HCT116 (cell line): ENCODE data around the gene ELANE.

Experiments used
- EZH2phosphoT487 ChIP-seq: fragments of 200-600 bp; IDR thresholded peaks from 2 replicates; pipeline ENCODE4 v1.6.1; 2018; ENCODE audit warnings: antibody characterized with exemption, borderline replicate concordance
- FOSL1 ChIP-seq: IDR thresholded peaks from 2 replicates; pipeline ENCODE4 v1.6.1; 2012; ENCODE audit warnings: low read depth
- POLR2A ChIP-seq: IDR thresholded peaks from 2 replicates; pipeline ENCODE4 v1.7.0; 2011; ENCODE audit warnings: borderline replicate concordance; ENCODE audit not compliant: insufficient read depth, insufficient read length; ENCODE audit errors: extremely low read depth
- POLR2AphosphoS5 ChIP-seq: IDR thresholded peaks from 2 replicates; pipeline ENCODE4 v1.6.1; 2011; ENCODE audit warnings: mild to moderate bottlenecking, low read depth, low read length, moderate library complexity
- SP1 ChIP-seq: IDR thresholded peaks from 2 replicates; pipeline ENCODE4 v1.6.1; 2012; ENCODE audit warnings: low read depth
- TCF7L2 ChIP-seq: IDR thresholded peaks from 2 replicates; pipeline ENCODE4 v1.7.0; 2011; ENCODE audit warnings: borderline replicate concordance, inconsistent platforms; ENCODE audit not compliant: insufficient read depth, insufficient read length; ENCODE audit errors: extremely low read depth
- ZFX ChIP-seq: fragments of 450-650 bp; IDR thresholded peaks from 2 replicates; pipeline ENCODE4 v1.6.1; 2017
- TF ChIP-seq, protein P1 (sequence below), 3 experiments: fragments of 200-600 bp in 1 of 3; sonication (generic) in 1 of 3; IDR thresholded peaks in 2 of 3; conservative IDR thresholded peaks in 1 of 3; 2 replicates each; pipeline ENCODE4 v1.5.1; 2012 to 2017; ENCODE audit warnings: low read depth in 2 of 3, low read length in 2 of 3, antibody characterized with exemption in 1 of 3, borderline replicate concordance in 1 of 3, control low read depth in 1 of 3, mild to moderate bottlenecking in 1 of 3, mixed read lengths in 1 of 3, mixed run types in 1 of 3, moderate library complexity in 1 of 3; ENCODE audit not compliant: insufficient read depth in 1 of 3
- TF ChIP-seq, protein P2 (sequence below): IDR thresholded peaks from 2 replicates; pipeline ENCODE4 v1.6.1; 2012; ENCODE audit warnings: low read depth
- TF ChIP-seq, protein P3 (sequence below): IDR thresholded peaks from 2 replicates; pipeline ENCODE4 v1.6.1; 2012
- TF ChIP-seq, protein P4 (sequence below): IDR thresholded peaks from 2 replicates; pipeline ENCODE4 v1.6.1; 2012

DNA sequence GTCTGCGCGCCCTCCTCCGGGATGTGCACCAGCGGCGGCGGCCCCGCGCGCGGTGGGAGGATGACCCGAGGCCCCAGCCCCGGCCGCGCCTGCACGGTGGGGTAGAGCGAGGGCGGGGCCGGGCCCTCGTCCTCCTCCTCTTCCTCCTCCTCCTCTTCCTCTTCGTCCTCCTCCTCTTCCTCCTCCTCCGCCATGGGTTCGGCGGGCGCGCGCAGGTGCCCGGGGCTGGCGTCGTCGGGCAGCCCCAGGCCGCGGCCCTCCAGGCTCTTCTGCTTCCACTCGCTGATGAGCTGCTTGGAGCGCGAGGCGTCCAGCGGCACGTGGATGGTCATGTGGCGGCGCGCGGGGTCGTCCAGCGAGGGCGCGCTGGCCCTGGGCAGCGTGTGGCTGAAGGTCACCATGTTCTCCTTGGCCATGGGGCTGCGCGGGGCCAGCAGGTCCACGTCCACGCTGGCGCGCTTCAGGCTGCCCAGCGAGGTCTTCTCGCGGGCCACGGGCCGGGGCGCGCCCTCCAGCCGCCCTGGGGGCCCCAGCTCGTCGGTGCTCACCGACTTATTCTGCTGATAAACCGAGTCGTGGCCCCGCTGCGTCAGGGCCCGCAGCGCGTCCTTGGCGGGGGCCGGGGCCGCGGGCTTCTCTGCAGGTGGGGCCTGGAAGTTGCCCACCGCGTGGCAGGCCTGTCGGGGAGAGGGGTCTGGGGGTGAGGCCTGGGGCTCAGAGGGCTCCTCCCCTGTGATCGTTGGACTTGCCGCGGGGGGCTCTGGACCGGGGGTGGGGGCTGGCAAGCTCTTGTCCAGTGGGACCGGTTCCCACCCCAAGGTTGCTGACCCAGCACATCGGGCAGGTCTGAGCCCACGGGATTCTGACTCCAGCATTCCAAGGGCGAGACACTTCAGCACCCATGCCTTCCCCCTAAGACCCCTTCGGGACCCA, 38.6 kb upstream of the ELANE start:
- TF ChIP-seq, protein P1, sequence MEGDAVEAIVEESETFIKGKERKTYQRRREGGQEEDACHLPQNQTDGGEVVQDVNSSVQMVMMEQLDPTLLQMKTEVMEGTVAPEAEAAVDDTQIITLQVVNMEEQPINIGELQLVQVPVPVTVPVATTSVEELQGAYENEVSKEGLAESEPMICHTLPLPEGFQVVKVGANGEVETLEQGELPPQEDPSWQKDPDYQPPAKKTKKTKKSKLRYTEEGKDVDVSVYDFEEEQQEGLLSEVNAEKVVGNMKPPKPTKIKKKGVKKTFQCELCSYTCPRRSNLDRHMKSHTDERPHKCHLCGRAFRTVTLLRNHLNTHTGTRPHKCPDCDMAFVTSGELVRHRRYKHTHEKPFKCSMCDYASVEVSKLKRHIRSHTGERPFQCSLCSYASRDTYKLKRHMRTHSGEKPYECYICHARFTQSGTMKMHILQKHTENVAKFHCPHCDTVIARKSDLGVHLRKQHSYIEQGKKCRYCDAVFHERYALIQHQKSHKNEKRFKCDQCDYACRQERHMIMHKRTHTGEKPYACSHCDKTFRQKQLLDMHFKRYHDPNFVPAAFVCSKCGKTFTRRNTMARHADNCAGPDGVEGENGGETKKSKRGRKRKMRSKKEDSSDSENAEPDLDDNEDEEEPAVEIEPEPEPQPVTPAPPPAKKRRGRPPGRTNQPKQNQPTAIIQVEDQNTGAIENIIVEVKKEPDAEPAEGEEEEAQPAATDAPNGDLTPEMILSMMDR (IDR thresholded peaks at IDR 0.05 in 2 of 3, conservative IDR thresholded peaks at IDR 0.05 in 1 of 3; ENCODE audit: borderline replicate concordance in 1 of 3, insufficient read depth in 1 of 3, low read depth in 2 of 3, low read length in 2 of 3): no peak
- TF ChIP-seq TCF7L2 (no peak), POLR2AphosphoS5 (no peak), FOSL1 (no peak), EZH2phosphoT487 (no peak), POLR2A (no peak), SP1 (no peak), ZFX (no peak; the same call in 1 of the 2 replicates)
- TF ChIP-seq, protein P2, sequence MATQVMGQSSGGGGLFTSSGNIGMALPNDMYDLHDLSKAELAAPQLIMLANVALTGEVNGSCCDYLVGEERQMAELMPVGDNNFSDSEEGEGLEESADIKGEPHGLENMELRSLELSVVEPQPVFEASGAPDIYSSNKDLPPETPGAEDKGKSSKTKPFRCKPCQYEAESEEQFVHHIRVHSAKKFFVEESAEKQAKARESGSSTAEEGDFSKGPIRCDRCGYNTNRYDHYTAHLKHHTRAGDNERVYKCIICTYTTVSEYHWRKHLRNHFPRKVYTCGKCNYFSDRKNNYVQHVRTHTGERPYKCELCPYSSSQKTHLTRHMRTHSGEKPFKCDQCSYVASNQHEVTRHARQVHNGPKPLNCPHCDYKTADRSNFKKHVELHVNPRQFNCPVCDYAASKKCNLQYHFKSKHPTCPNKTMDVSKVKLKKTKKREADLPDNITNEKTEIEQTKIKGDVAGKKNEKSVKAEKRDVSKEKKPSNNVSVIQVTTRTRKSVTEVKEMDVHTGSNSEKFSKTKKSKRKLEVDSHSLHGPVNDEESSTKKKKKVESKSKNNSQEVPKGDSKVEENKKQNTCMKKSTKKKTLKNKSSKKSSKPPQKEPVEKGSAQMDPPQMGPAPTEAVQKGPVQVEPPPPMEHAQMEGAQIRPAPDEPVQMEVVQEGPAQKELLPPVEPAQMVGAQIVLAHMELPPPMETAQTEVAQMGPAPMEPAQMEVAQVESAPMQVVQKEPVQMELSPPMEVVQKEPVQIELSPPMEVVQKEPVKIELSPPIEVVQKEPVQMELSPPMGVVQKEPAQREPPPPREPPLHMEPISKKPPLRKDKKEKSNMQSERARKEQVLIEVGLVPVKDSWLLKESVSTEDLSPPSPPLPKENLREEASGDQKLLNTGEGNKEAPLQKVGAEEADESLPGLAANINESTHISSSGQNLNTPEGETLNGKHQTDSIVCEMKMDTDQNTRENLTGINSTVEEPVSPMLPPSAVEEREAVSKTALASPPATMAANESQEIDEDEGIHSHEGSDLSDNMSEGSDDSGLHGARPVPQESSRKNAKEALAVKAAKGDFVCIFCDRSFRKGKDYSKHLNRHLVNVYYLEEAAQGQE: no peak
- TF ChIP-seq, protein P3, sequence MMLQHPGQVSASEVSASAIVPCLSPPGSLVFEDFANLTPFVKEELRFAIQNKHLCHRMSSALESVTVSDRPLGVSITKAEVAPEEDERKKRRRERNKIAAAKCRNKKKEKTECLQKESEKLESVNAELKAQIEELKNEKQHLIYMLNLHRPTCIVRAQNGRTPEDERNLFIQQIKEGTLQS: no peak
- TF ChIP-seq, protein P4, sequence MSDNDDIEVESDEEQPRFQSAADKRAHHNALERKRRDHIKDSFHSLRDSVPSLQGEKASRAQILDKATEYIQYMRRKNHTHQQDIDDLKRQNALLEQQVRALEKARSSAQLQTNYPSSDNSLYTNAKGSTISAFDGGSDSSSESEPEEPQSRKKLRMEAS: no peak
